ENCODE measurements around the gene LOXL3.

The LOXL3 gene, protein sequence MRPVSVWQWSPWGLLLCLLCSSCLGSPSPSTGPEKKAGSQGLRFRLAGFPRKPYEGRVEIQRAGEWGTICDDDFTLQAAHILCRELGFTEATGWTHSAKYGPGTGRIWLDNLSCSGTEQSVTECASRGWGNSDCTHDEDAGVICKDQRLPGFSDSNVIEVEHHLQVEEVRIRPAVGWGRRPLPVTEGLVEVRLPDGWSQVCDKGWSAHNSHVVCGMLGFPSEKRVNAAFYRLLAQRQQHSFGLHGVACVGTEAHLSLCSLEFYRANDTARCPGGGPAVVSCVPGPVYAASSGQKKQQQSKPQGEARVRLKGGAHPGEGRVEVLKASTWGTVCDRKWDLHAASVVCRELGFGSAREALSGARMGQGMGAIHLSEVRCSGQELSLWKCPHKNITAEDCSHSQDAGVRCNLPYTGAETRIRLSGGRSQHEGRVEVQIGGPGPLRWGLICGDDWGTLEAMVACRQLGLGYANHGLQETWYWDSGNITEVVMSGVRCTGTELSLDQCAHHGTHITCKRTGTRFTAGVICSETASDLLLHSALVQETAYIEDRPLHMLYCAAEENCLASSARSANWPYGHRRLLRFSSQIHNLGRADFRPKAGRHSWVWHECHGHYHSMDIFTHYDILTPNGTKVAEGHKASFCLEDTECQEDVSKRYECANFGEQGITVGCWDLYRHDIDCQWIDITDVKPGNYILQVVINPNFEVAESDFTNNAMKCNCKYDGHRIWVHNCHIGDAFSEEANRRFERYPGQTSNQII

DNA sequence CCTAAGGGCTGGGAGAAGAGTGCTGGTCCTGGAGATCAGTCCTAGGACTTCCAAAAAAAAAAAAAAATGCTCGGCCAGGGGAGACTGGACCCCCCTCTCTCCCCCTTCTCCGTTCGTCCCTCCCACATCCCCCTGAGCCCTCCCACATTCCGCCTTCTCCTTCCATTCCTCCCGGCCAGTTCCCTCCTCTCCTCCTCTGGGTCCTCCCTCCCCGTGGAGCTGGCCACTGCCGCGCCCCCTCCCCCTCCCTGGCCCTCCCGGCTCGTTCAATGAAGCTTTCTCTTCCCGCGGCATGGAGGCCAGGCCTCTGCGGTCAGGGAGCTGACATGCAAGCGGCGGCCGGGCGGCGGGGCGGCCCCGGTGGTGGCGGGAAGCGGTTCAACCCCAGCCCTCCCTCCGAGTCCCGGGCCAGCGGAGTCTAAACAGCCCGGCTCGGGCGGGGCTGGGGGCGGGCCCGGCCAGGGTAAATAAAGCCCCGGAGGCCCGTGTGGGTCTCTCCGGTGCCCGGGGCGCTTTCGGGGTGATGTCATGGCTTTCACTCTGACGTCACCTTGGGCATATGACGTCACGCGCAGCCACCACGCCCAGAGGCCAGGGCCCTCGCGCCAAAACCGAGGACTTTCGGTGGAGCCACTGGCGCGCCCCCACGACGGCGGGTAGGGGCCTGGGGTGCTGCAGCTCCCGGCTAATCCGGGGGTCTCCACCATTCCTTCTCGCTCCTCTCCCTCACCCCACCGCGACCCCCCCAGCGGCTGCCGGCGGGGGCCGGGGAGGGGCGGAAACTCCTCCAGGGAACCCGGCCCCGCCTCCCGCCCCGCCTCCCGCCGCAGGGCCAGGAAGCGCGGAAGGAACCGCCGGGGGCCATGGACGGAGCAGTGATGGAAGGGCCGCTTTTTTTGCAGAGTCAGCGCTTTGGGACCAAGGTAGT lies at the start of gene LOXL3, which contains the start of gene DOK1:
Gene LOXL3 (minus strand): TSS at position 51 of the 928 bp plus-strand sequence. CDS start 1,308 bp downstream, outside the sequence.
Gene DOK1 (plus strand): TSS at position 829 of the 928 bp plus-strand sequence. CDS start 35 bp downstream, at position 864.
- peak within 1 kb of the TSS; percentile 96 for H3K4me3 ChIP-seq (ENCODE audit: low read depth, low read length)
- TF ChIP-seq, protein P1, sequence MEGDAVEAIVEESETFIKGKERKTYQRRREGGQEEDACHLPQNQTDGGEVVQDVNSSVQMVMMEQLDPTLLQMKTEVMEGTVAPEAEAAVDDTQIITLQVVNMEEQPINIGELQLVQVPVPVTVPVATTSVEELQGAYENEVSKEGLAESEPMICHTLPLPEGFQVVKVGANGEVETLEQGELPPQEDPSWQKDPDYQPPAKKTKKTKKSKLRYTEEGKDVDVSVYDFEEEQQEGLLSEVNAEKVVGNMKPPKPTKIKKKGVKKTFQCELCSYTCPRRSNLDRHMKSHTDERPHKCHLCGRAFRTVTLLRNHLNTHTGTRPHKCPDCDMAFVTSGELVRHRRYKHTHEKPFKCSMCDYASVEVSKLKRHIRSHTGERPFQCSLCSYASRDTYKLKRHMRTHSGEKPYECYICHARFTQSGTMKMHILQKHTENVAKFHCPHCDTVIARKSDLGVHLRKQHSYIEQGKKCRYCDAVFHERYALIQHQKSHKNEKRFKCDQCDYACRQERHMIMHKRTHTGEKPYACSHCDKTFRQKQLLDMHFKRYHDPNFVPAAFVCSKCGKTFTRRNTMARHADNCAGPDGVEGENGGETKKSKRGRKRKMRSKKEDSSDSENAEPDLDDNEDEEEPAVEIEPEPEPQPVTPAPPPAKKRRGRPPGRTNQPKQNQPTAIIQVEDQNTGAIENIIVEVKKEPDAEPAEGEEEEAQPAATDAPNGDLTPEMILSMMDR (IDR thresholded peaks at IDR 0.05; ENCODE audit: low read depth, low read length): no peak

DNA sequence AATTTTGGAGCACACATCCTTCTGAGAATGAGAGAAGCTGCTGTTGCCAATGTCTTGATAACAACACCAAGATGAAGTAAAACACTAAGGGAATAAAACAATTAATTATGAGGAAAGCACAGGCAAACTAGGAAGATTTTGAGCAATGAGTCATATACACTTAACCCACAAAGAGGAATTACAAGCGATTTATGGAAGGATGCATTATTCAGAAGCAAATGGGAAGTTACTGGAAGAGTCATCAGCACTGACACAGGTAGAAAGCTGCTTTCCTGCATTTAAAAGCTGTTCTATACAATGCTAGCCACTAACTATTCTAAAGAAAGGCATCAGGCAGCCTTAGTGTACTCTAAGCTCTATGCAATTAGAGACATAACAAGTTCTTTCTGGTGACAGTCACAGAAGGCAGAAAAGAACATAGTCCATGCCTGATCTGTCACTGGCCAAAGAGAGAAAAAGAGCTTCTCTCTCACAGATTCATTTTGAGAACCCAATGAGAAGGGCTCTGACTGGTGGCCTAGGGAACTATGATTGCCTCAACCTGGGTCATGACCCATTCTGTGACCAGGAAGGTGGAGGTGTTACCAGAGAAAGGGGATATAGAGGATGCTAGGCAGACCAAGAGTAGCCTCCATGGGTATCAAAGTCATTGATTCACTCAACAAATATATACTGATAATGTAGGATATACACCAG lies 49.0 kb upstream of the LOXL3 start:
- TF ChIP-seq, protein P1 (IDR thresholded peaks at IDR 0.05; ENCODE audit: low read depth, low read length): no peak
- no peak overlapping the region for H3K4me3 ChIP-seq (ENCODE audit: low read depth, low read length)

DNA sequence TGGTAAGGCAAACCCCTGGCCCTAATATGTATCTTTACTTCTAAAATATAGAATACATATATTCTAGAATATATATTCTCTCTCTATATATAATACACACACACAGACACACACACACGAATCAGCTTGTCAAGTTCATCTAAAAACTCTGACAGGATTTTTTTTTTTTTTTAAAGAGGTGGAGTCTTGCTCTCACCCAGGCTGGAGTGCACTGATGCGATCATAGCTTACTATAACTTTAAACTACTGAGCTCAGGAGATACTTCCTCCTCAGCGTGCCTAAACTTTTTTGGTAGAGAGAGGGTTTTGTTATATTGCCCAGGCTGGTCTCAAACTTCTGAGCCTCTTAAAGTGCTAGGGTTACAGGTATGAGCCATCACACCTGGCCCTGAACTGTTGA lies 45.9 kb upstream of the LOXL3 start:
- TF ChIP-seq, protein P1 (IDR thresholded peaks at IDR 0.05; ENCODE audit: low read depth, low read length): no peak

DNA sequence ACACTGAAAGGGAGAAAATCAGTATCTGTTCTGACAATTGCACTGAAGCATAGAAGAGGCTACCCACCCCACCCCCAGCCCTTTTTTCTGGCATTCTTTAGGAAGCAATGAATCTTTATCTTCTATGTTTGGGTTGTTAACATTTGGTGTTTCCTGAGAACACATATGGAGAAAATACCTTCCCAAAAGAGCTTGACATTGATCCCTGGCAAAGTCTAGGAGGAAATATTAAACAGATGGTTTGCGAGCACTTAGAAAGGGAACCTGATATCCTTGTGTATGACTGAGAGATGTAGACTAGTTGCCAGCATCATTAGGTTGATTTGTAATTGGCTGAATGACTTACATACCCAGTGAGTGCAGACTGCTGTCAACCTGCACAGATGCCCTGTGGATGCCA lies 43.7 kb upstream of the LOXL3 start:
- no peak overlapping the region for H3K4me3 ChIP-seq (ENCODE audit: low read depth, low read length)

More for the DNA sequence above, 45.9 kb upstream of the LOXL3 start:
- H3K4me3 ChIP-seq (ENCODE audit: low read depth, low read length): no peak overlapping the region

DNA sequence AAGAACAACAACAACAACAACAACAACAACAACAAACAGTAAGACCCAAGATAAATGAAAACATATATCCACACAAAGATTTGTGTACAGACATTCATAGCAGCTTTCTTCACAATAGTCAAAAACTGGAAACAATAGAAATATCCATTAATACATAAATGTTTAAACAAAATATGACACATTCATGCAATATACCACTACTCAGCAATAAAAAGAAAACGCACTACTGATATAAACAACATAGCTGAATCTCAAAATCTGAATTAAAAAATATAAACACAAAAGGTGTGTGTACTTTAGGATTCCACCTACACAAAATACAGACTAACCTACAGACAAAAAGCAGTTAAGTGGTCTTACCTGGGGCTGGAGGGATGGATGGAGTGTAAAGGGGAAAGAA lies 42.8 kb upstream of the LOXL3 start:
- no peak overlapping the region for H3K4me3 ChIP-seq (ENCODE audit: low read depth, low read length)

More for the DNA sequence above, 43.7 kb upstream of the LOXL3 start:
- TF ChIP-seq, protein P1 (IDR thresholded peaks at IDR 0.05; ENCODE audit: low read depth, low read length): no peak

More for the DNA sequence above, 42.8 kb upstream of the LOXL3 start:
- TF ChIP-seq, protein P1 (IDR thresholded peaks at IDR 0.05; ENCODE audit: low read depth, low read length): no peak
